GM18907 (cell line): ENCODE data around the gene KLHL22.
A peak's percentile ranks its signal among the peaks of the same experiment; 100 is the strongest.
"Not testable (repeated sequence)": the region's sequence is repeated elsewhere in the genome, so short reads cannot be mapped to it uniquely, and the experiment has no call there.

Experiments used
- ATAC-seq: cut with Tn5 transposase; IDR thresholded peaks from one replicate; pipeline ENCODE4 v1.9.1; 2021; ENCODE audit warnings: mild to moderate bottlenecking, moderate library complexity; ENCODE audit not compliant: unreplicated experiment

KLHL22 gene

DNA sequence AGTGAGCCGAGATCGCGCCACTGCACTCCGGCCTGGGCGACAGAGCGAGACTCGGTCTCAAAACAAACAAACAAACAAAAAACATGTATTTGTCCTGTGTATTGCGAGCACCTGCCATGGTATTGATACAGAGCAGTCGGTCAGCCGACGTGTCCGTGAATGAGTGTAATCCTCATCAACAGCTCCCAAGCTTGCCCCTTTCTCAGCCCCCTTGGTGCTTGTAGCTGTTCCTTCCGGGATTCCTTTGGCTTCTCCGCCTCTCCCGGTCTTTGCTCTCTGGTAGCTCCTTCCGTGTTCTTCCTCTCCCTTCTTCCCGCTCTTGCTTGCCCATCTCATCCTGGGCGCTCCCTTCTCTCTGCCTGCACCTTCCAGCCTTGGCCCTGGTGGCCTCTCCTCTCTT, 90.7 kb downstream of the KLHL22 start:
- ATAC-seq: no peak

DNA sequence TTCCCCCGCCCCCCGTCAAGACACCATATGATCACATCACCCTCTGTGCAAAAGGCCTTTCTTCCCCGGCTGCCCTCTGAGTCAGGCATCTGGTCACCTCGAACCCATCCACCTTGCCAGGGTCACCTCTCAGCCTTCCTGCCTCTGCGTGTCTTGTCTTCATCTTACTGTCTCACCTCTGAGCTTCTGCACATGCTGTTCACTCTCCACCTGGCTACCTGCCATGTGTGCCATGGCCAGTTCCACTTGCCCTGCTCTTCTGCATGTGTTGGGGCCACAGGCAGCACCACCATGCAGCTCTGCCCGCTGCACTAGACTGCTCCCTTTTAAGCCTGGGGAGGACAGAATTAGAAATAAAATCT, 91.8 kb downstream of the KLHL22 start:
- ATAC-seq: no peak

DNA sequence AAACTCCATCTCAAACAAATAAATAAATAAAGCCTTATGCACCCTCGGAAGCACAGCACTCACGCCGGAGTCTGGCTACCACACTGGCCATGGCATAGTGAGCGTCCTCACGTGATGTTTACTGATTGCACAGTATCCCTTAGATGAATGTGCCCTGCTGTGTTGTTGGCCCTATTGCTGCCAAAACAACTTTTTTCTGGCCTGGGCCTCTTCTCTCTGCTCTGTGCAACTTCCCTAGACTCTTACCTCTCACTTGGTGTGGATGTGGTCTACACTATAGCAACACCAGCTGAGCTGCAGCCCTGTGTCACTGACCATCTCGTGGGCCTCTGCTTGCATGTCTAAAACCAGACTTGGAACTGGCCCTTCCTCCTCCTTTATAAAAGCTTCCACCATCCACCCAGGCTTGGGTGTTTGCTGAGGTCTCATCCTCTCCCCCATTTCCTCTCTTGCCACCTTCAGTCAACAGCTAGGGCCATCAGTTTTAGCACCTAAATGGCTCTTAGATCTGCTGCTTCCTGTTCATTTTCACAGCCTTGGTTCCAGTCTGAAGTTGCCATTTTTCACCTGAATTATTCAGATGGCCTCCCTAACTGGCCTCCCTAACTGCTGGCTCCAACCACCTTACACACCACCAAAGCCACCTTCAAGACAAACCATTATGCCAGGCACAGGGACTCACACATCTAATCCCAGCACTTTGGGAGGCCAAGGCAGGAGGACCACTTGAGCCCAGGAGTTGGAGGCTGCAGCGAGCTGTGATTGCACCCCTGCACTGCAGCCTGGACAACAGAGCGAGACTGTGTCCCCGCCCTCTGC, 92.4 kb downstream of the KLHL22 start:
- ATAC-seq: no peak

DNA sequence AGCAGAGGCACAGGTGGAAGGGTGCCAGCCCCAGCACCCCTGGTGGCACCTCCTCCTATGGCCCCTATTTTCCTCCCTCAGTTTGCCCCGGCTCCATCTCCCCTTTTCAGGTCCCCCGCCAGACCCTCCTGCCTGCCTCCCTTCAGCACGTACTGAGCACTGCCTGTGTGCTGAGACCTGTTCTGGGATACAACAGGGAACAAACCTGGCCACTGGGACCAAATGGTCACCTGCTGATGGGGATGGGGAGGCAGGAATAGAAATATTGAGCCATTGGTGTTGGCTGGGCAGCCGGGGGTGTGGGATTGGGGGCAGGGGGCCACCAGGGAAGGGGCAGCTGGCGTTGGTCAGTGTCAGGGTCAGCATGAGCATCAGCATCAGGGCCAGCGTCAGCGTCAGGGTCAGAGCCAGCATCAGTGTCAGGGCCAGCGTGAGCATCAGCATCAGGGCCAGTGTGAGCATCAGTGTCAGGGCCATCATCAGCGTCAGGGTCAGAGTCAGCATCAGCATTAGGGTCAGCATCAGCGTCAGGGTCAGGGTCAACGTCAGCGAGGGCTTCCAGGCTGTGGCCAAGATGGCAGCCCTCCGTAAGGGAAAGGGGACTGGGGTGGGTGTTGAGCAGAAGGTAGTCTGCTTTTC, 94.1 kb downstream of the KLHL22 start:
- ATAC-seq: no peak

DNA sequence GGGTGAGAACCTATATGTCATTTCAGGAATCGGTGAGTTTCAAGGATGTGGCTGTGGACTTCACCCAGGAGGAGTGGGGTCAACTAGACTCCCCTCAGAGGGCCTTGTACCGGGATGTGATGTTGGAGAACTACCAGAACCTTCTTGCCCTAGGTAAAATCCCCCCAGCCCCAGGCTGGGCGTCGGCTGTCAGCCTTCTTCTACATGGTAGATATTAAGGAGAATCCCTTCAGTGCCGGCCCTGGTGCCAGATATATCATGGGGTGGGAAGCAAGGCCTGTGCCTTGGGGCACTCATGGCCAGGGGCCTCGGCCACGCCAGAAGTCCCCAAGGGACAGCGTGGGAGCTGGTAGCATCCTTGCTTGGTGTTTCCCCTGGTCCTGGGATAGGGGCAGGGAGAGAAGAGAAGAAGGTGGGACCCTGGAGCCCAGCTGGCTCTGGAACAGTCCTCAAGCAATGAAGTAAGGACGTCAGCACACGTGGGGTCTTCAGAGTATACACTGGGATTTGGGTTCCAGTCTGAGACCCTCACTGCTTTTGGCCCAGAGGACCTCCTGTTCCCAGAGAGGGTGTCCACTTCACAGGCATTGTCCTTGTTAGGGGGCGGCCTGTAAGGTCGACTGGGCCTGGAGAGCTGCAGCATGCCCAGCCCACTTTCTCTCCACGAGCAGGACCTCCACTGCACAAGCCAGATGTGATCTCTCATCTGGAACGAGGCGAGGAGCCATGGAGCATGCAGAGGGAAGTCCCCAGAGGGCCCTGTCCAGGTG, 94.8 kb downstream of the KLHL22 start:
- ATAC-seq: no peak

DNA sequence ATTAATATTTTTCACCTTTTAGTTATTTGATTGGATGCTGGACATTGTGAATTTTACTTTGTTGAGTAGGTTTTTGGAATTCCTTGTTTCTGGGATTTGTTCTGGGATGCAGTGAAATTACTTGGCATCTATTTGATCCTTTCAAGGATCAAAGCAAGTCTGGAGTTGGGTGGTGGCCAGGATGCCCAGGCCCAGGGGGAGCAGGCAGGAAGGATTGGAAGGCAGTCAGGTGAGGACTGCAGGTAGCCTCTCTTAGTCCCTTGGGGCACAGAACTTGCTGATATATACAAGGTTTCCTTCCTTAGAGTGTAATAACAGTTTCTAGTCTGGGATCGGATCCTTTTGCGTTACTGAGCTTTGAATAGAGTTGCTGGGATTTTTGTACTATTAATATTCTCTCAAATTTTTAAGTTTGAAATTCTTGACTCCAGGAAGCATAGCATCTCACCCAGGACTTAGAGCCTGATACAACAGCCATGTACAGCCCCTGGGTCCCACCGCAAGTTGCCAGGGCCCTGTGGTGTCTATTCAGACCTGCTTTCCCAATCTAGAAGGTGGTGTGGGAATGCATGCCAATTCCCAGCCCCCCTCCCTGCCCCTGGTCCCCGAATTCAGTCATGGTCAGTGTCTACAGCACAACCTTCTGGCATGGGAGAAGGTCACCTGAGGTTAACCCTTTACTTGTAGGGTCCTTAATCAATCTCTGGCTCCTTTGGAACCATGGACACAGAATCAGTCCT, 95.6 kb downstream of the KLHL22 start:
- no peak for ATAC-seq

DNA sequence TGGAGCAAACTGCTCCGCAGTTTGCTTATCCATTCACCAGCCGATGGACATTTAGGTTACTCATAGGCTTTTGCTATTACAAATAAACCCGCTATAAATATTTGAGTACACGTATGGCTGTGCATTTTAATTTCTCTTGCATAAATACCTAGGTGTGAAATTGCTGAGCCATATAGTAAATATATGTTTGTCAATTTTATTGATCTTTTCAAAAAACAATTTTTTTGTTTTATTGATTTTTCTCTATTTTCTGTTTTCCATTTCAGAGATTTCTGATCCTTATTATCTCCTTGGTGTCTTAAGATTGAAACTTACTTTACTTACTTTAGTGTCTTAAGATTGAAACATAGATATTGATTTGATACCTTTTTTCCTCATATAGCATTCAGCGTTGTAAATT, 97.2 kb downstream of the KLHL22 start:
- ATAC-seq: no peak

DNA sequence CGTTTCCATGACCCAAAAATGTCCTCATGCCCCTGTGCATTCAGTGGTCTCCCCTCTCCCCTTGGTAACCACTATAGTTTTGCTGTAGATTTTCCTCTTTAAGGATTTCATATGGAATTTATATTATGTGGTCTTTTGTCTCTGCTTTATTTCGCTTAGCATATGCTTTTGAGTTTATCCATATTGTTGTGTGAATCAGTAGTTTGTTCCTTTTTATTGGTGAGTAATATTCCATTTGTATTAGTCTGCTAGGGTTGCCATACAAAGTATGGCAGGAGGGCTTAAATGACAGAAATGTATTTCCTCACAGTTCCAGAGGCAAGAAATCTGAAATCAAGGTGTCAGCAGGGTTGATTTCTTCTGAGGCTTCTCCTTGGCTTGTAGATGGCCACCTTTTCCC, 98.1 kb downstream of the KLHL22 start:
- ATAC-seq: no peak

DNA sequence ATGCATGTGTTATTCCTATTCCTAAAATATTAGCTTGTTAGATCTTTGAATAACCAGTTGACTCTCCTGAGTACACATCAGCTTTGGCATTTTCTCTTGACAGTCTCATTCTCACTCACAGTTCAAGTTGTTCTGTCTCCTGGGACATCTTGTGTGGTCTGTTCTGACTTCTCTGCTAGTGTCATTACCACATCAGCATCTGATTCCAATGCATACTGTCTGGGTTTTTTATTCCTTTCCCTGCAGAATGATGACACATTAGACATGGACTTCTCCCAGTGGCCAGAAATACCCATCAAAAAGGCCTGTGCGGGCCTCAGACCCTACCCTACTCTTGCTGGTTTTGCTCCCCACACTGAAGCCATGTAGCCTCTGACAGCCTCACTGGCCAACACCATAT, 99.0 kb downstream of the KLHL22 start:
- no peak for ATAC-seq

DNA sequence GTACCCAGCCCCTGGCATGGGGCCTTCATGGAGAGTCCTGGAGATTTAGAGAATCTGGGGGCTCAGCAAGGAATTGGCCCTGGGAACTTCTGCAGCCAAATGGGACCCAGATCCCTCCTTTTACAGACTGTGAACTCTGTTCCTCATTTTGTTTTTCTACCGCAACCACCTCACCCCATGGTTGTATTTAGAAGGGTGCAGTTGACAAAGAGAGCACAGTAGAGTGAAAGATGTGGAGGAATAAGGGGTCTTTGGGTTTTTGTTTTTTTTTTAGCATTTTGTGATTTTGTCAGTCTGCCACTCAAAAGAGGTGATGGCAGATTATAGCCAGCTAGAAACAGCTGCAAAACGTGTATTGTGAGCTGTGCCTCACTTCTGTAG, 99.7 kb downstream of the KLHL22 start:
- ATAC-seq: no peak

DNA sequence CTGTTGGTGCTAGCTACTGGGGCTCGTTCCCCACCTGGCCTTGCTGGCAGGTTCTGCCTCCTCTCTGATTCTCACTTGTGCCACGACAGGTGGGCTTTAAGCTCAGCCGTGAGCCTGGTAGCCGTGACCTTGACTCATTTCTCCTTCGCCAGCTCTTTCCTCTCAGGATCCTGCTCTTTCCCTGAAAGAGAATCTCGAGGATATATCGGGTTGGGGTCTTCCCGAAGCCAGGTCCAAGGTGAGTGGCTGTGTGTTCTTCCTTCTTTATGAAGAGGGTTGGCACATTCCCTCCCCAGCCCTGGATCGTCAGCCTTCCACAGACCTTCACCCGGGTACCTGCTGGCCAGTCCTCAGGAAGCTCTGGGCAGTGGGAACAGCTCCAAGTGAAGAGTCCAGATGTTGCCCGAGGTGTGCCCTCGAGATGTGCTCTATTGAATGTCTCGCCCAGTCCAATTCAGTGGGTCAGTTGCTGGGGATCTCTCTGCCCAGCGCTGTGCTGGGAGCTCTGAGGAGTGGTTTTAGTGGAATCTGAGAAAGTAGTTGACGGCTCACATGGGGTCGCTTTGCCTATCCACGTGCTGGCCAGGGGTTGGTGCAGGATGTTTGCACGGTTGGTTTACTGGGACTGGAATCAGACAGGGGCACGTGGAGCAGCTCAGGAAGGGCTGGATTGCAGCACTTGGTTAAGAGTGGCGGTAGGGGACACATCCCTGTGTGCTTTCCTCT, 100.3 kb downstream of the KLHL22 start:
- no peak for ATAC-seq

DNA sequence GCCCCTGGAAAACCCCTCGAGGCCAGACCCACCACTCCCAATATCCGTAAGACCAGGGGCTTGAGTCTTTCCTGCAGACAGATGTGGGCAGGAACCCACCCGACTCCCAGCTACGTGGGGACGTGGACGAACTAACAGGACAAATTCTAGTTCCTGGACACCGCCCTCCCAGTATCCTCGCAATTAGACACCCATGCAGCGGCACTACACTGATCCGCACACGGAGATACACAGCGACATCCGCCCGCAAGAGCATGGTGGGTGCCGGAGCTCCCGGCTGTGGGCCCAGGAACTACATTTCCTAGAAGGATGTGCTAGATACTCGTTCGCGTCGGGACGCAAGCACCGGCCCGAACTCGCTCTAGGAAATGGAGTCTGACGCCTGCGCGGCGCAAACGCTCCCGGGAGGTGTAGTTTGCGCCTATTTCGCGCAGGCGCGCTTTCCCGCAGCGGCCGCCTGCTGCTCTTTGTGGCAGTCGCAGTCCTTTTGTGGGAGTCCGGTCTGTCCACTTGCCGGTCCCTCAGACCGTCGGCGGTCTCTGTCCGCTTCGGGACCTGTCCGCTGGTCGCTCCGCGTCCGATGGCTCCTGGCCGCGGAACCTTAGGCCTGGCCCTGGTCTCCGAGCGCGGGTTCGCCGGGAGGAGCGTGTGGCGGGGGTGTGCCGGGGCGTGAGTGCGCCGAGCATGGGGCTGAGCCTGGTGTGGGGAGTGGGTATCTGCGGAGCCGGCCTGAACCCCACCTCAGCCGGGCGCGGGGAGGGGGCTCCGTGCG, 101.7 kb downstream of the KLHL22 start, which contains the start of gene ZNF74:
Gene ZNF74, plus strand, starts transcription at position 447 of the 772 bp plus-strand sequence. CDS start 478 bp downstream, outside the sequence.
- ATAC-seq: peak; percentile 80

DNA sequence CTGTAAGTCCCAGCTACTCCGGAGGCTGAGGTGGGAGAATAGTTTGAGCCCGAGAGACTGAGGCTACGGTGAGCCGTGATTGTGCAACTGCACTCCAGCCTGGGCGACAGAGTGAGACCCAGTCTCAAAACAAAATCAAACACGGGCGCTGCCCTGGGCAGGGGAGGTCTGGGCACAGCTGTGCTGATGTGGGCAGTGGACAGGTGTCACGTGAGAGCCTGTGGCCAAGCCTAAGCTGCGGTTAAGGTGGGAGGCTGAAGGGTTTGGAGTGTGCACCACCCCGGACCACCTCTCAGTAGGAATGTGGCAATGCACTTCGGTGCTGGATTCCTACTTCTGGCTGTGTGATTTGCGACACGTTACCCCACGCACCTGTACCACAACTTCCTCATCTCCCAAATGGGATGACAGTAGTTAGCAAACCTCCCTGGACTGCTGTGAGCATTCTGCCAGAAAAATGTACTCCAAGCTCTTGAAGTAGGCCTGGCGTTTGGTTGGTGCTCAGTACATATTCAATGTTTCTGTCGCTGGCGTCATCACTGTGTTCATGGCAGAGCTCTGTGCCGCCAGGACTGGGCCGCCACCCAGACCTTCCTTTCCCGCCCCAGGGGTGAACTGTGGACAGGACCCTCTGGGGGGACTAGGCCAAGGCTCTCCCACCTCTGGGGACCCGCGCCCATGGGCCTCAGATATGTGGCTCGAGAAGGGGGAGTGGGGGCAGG, 102.5 kb downstream of the KLHL22 start:
- ATAC-seq: no peak

DNA sequence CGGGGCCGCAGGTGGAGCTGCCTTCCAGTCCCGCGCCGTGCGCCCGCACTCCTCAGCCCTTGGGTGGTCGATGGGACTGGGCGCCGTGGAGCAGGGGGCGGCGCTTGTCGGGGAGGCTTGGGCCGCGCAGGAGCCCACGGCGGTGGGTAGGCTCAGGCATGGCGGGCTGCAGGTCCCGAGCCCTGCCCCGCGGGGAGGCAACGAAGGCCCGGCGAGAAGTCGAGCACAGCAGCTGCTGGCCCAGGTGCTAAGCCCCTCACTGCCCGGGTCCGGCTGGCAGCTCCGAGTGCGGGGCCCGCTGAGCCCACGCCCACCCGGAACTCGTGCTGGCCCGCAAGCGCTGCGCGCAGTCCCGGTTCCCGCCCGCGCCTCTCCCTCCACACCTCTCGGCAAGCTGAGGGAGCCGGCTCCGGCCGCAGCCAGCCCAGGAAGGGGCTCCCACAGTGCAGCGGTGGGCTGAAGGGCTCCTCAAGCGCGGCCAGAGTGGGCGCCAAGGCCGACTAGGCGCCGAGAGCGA, 103.2 kb downstream of the KLHL22 start:
- not testable (repeated sequence) for ATAC-seq
